ENCODE measurements around the gene NPAS3. TPM values are rescaled to one million over a fixed set of nuclear protein-coding genes. Genes with fewer than 3 reads are reported as not detected.

The NPAS3 gene
- polyA plus RNA-seq, 1 donor: 1.0 TPM

DNA sequence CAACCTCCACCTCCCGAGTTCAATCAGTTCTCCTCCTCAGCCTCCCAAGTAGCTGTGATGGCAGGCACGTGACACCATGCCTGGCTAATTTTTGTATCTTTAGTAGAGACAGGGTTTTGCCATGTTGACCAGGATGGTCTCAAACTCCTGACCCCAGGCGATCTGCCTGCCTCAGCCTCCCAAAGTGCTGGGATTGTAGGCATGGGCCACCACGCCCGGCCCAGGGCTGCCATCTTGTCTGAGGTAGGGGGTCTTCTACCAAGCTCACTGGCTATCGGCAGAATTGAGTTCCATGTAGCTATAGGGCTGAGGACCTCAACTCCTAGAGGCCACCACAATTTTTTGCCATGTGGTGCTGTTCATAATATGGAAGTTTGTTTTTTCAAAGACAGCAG lies 896.6 kb downstream of the NPAS3 start:
- Histone ChIP-seq H3K36me3 (ENCODE audit: control insufficient read depth, insufficient read depth, low read length) (no peaks in the 10 kb centered on the region), H3K4me3 (ENCODE audit: low read length) (no peak overlapping the region), H3K27ac (ENCODE audit: low read length) (no peak overlapping the region), H3K27me3 (ENCODE audit: control insufficient read depth, insufficient read depth, low read length) (no peaks in the 10 kb centered on the region), H3K9me3 (ENCODE audit: control insufficient read depth, low read depth, low read length) (no peaks in the 10 kb centered on the region), H3K4me1 (ENCODE audit: control insufficient read depth, insufficient read depth, low read length) (no peaks in the 10 kb centered on the region)
- no peak for DNase-seq
- no CpG with 5 or more reads among the region's 6 CpGs for WGBS (ENCODE audit: insufficient coverage, low lambda C conversion rate)

DNA sequence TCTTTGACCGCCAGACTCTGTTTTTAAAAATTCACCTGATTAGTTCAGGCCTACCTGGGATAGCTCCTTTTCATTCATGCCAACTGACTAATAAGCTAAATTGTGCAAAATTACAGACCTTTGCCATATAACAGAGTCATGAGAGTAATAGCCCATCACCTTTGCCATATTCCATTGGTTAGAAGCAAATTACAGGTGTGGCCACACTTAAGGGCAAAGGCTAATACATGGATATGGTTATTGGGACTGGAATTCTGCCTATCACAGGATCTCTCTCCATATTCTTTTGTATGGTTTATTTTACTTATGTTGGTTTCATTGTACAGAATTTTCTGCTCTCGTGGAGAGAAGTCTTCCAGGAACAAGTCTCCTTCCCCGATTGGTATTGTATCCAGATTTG lies 897.0 kb downstream of the NPAS3 start:
- Histone ChIP-seq H3K4me3 (ENCODE audit: low read length) (no peak overlapping the region), H3K27me3 (ENCODE audit: control insufficient read depth, insufficient read depth, low read length) (no peaks in the 10 kb centered on the region), H3K9me3 (ENCODE audit: control insufficient read depth, low read depth, low read length) (no peaks in the 10 kb centered on the region), H3K36me3 (ENCODE audit: control insufficient read depth, insufficient read depth, low read length) (no peaks in the 10 kb centered on the region), H3K27ac (ENCODE audit: low read length) (no peak overlapping the region), H3K4me1 (ENCODE audit: control insufficient read depth, insufficient read depth, low read length) (no peaks in the 10 kb centered on the region)
- no peak for DNase-seq
- WGBS (ENCODE audit: insufficient coverage, low lambda C conversion rate): 93% methylated on average over 2 of the region's 3 CpGs

DNA sequence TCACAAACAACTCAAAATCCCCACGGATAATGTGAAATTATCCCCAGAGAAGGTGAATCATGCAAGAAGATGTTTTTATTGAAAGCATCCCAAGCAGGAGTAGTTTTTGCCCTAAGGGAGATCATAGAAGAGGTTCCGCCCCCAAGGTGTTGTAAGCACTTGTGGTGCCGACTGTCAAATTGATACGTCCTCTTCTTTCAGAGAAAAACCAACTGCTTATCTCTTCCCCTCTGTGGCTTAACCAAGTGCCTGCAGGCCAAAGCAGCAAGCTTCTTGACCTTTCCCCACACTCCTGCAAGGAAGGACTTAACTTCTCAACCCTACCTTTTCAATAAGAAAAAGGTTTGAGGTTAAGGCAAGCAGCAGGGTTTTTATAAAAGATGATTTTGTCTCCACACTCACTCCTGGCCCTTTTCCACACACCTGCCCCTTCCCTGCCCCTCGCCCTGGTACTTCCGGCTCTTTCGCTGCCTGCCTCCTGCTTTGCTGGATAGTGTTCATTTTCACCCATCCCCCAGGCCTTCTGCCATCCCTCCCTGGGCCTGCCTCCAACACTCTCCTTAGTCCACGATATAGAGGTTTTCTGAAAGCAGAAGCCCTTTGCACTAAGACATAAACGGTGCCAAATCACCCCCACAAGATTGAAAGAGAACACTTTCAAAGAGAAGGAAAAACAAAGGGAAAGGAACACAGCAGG lies 897.7 kb downstream of the NPAS3 start:
- no peak overlapping the region for H3K4me3 ChIP-seq (ENCODE audit: low read length)
- WGBS (ENCODE audit: insufficient coverage, low lambda C conversion rate): no CpG with 5 or more reads among the region's 9 CpGs
- no peaks in the 10 kb centered on the region for H3K4me1 ChIP-seq (ENCODE audit: control insufficient read depth, insufficient read depth, low read length)
- no peaks in the 10 kb centered on the region for H3K9me3 ChIP-seq (ENCODE audit: control insufficient read depth, low read depth, low read length)
- H3K27ac ChIP-seq (ENCODE audit: low read length): no peak overlapping the region
- no peaks in the 10 kb centered on the region for H3K27me3 ChIP-seq (ENCODE audit: control insufficient read depth, insufficient read depth, low read length)
- no peak for DNase-seq
- H3K36me3 ChIP-seq (ENCODE audit: control insufficient read depth, insufficient read depth, low read length): no peaks in the 10 kb centered on the region

DNA sequence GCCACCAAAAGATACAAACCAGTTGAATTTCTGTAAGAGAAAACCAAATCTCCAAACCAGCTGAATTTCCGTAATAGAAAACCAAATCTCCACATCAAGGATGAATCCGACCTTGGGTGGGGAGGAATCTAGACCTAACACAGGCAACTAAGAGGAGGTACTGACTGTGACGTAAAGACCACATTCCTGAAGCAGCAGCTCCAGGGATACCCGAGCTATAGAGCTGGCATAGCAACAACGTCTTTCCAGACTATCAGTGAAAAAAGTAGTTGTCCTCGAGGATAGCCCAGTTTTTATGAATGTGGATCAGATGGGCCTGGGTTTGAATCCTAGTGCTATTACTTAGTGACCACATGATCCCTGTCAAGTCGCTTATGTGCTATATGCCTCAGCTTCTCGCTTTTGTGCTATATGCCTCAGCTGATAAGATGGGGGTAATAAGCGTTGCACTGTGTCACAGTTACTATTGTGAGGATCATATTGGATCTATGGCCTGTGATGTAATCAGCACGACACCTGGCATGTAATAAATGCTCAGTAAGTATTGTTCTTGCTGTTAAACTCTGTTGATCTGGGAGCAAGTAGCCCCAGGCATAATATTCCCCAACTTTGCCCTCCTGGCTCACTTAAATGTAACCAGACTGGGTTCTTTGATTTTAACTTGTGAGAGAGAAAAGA lies 898.4 kb downstream of the NPAS3 start:
- WGBS (ENCODE audit: insufficient coverage, low lambda C conversion rate): no CpG with 5 or more reads among the region's 10 CpGs
- Histone ChIP-seq H3K4me1 (ENCODE audit: control insufficient read depth, insufficient read depth, low read length) (no peaks in the 10 kb centered on the region), H3K27me3 (ENCODE audit: control insufficient read depth, insufficient read depth, low read length) (no peaks in the 10 kb centered on the region), H3K4me3 (ENCODE audit: low read length) (no peak overlapping the region), H3K9me3 (ENCODE audit: control insufficient read depth, low read depth, low read length) (no peaks in the 10 kb centered on the region), H3K27ac (ENCODE audit: low read length) (no peak overlapping the region), H3K36me3 (ENCODE audit: control insufficient read depth, insufficient read depth, low read length) (no peaks in the 10 kb centered on the region)
- no peak for DNase-seq

DNA sequence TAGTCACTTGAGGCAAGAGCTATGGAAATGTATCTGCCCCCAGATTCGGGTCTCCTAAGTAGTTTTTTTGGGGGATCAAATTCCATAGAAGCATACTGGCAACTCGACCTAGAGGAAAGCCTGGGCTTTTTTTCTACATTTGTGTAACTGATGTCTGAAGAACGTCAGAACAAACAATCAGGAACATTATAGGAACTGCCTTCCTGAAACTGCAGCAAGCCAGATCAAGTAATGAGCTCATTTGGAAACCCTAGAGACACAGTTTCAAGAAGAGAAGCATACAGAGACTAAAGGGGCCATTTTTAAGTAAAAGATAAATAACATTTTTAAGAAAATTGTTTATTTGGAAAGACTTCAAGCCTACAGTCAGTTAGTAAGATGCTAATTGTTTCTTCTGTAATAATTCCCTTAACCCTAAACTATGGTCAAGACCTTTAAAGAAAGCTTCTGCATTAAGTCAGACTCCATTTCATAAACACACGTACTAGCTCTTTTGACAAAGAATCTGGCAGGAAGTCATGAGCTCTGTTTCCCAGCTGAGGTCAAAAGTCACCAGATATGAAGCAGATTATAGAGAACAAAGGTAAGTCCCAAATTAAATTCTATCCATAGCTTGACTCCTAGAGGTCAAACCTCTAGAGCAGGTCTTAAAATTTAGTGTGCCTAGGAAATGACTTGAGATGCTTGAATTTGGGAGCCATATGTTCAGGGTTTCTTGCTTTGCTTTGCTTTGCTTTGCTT lies 899.4 kb downstream of the NPAS3 start:
- WGBS (ENCODE audit: insufficient coverage, low lambda C conversion rate): no CpG with 5 or more reads among the region's 4 CpGs
- DNase-seq: no peak
- H3K9me3 ChIP-seq (ENCODE audit: control insufficient read depth, low read depth, low read length): no peaks in the 10 kb centered on the region

DNA sequence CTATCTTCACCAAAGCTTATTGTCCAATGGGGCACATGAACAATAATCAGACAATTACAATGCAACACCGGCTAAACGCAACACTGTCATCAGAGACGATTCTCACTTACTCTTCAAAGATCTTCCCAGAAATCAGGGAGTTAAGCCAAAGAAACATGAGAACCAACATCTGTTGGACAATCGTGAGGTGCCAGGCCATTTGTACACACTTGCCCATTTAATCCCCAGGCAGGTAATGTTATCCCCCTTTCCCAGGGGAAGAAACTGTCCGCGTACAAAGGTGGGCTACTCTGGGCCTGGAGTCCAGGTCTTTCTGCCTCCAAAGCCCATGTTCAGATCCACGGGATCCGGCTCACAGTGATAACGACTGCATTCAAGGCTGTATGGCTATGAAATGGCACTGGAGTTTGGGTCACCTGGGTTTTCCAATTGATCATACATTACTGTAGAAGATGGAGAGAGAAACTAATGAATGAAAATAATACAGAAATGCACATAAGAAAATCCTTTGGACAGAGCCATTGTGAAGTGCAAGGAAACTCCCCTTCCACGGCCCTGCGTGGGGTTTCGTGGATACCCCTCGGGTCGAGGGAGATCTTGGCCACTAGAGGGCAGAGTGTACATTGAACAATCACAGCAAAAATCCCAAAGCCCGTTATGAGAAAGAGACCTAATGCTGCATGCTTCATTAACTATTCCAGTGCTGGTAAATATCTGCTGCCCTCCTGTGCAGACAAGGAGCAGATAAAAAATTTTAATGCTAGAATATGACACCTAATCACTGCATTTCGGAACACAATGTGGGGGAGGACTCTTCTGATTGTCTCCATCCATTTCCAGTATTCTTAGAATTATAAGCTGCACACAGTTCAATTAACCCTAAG lies 900.8 kb downstream of the NPAS3 start:
- WGBS (ENCODE audit: insufficient coverage, low lambda C conversion rate): 5% methylated on average over 4 of the region's 16 CpGs
- Histone ChIP-seq H3K4me1 (ENCODE audit: control insufficient read depth, insufficient read depth, low read length) (no peaks in the 10 kb centered on the region), H3K9me3 (ENCODE audit: control insufficient read depth, low read depth, low read length) (no peaks in the 10 kb centered on the region), H3K27me3 (ENCODE audit: control insufficient read depth, insufficient read depth, low read length) (no peaks in the 10 kb centered on the region), H3K36me3 (ENCODE audit: control insufficient read depth, insufficient read depth, low read length) (no peaks in the 10 kb centered on the region), H3K27ac (ENCODE audit: low read length) (no peak overlapping the region), H3K4me3 (ENCODE audit: low read length) (no peak overlapping the region)
- peak; percentile 24 to 29 for DNase-seq

More for the DNA sequence above, 899.4 kb downstream of the NPAS3 start:
- Histone ChIP-seq H3K36me3 (ENCODE audit: control insufficient read depth, insufficient read depth, low read length) (no peaks in the 10 kb centered on the region), H3K27me3 (ENCODE audit: control insufficient read depth, insufficient read depth, low read length) (no peaks in the 10 kb centered on the region), H3K4me1 (ENCODE audit: control insufficient read depth, insufficient read depth, low read length) (no peaks in the 10 kb centered on the region), H3K4me3 (ENCODE audit: low read length) (no peak overlapping the region), H3K27ac (ENCODE audit: low read length) (no peak overlapping the region)

DNA sequence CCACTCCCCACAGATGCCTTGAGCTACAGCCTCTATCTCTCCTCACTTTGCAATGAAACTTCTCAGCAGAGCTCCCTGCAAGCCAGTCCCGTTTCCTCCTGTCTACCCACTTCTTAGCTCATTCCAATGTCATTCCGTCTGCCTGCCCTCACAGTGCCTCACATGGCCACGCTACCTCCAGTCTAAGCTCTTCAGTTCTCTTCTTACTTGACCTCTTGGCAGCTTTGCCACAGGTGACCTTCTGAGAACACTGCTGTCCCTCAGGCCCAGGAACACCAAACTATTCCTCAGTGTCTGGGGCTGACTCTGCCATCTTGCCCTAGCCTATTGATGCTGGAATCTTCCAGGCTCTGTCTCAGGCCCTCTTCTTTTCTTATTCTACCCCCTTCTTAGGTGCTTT lies 902.1 kb downstream of the NPAS3 start:
- Histone ChIP-seq H3K9me3 (ENCODE audit: control insufficient read depth, low read depth, low read length) (no peaks in the 10 kb centered on the region), H3K27ac (ENCODE audit: low read length) (no peak overlapping the region), H3K36me3 (ENCODE audit: control insufficient read depth, insufficient read depth, low read length) (no peaks in the 10 kb centered on the region), H3K4me1 (ENCODE audit: control insufficient read depth, insufficient read depth, low read length) (no peaks in the 10 kb centered on the region), H3K27me3 (ENCODE audit: control insufficient read depth, insufficient read depth, low read length) (no peaks in the 10 kb centered on the region), H3K4me3 (ENCODE audit: low read length) (no peak overlapping the region)
- WGBS (ENCODE audit: insufficient coverage, low lambda C conversion rate): no CpG with 5 or more reads among the region's 3 CpGs
- DNase-seq: no peak

DNA sequence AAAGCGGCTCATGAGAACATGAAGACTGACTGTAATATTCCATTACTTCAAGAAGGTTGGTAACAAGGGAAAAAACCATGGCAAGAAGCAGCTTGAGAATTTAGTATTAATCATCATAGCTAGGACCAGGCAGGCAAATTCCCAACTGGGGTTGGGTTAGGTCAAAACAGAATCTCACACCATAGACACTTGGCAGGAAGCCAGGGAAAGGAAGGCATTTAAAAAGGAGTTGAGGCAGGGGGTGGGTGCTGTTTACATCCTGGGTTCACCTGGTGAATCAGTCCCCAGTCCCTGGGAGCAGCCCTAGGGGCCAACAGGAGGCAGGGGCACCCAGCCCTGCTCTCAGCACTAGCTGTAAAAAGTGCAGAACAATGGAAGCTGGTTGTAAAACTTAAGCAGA lies 903.6 kb downstream of the NPAS3 start:
- DNase-seq: peak in 1 of 2 donors; percentile 44
- WGBS (ENCODE audit: insufficient coverage, low lambda C conversion rate): 80% methylated on average over 1 of the region's 1 CpG
- H3K4me1 ChIP-seq (ENCODE audit: control insufficient read depth, insufficient read depth, low read length): no peaks in the 10 kb centered on the region
- no peaks in the 10 kb centered on the region for H3K9me3 ChIP-seq (ENCODE audit: control insufficient read depth, low read depth, low read length)
- H3K27me3 ChIP-seq (ENCODE audit: control insufficient read depth, insufficient read depth, low read length): no peaks in the 10 kb centered on the region
- H3K36me3 ChIP-seq (ENCODE audit: control insufficient read depth, insufficient read depth, low read length): no peaks in the 10 kb centered on the region
- no peak overlapping the region for H3K4me3 ChIP-seq (ENCODE audit: low read length)
- no peak overlapping the region for H3K27ac ChIP-seq (ENCODE audit: low read length)

DNA sequence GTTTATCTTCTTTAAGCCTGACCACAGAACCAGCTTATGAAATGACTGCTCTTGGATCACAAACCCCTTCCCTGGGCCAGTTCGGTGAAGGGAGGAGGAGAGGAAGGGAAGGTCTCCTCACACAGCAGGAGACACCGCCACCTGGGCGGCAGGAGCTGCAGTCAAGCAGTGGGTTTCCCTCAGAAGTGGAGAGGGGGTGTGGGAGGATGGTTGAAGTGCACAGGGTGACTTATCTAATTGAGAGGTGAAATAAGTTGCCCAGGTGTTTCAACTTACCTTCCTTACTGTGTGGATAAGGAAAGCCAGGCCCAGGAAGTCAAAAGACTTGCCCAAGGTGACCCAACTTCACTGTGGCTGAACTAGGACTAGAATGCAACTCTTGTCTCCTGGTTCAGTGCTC lies 905.4 kb downstream of the NPAS3 start:
- Histone ChIP-seq H3K4me1 (ENCODE audit: control insufficient read depth, insufficient read depth, low read length) (no peaks in the 10 kb centered on the region), H3K4me3 (ENCODE audit: low read length) (no peak overlapping the region), H3K27me3 (ENCODE audit: control insufficient read depth, insufficient read depth, low read length) (no peaks in the 10 kb centered on the region), H3K27ac (ENCODE audit: low read length) (no peak overlapping the region), H3K36me3 (ENCODE audit: control insufficient read depth, insufficient read depth, low read length) (no peaks in the 10 kb centered on the region), H3K9me3 (ENCODE audit: control insufficient read depth, low read depth, low read length) (no peaks in the 10 kb centered on the region)
- no peak for DNase-seq
- no CpG with 5 or more reads among the region's 3 CpGs for WGBS (ENCODE audit: insufficient coverage, low lambda C conversion rate)
